HG02852 (cell line): Measurements from ENCODE around the gene SLC7A7.
A peak's percentile ranks its signal among the peaks of the same experiment; 100 is the strongest.
"Not testable (repeated sequence)": the region's sequence is repeated elsewhere in the genome, so short reads cannot be mapped to it uniquely, and the experiment has no call there.

Source experiments
- ATAC-seq: cut with Tn5 transposase; IDR thresholded peaks from one replicate; pipeline ENCODE4 v1.9.1; 2021; ENCODE audit warnings: mild to moderate bottlenecking, moderate library complexity; ENCODE audit not compliant: unreplicated experiment

SLC7A7 gene

GRCh38 chr14:22794551-22794951 is 20.7 kb downstream of the SLC7A7 start:
- ATAC-seq = peak; percentile 53

GRCh38 chr14:22793976-22794375 is 21.3 kb downstream of the SLC7A7 start:
- ATAC-seq = no peak

GRCh38 chr14:22793550-22793949 is 21.7 kb downstream of the SLC7A7 start:
- not testable (repeated sequence) for ATAC-seq

- no peak for ATAC-seq
Measured at GRCh38 chr14:22792158-22792557, 23.1 kb downstream of the SLC7A7 start.

- no peak for ATAC-seq
Measured at GRCh38 chr14:22791301-22791700, 23.9 kb downstream of the SLC7A7 start.

- no peak for ATAC-seq
Measured at GRCh38 chr14:22786685-22787084, 28.6 kb downstream of the SLC7A7 start.

- no peak for ATAC-seq
Measured at GRCh38 chr14:22781301-22781991, 33.8 kb downstream of the SLC7A7 start.

- no peak for ATAC-seq
Measured at GRCh38 chr14:22780941-22781300, 34.3 kb downstream of the SLC7A7 start.

- no peak for ATAC-seq
Measured at GRCh38 chr14:22780105-22780679, 35.0 kb downstream of the SLC7A7 start.

- ATAC-seq = no peak
Measured at GRCh38 chr14:22778084-22778483, 37.2 kb downstream of the SLC7A7 start.

- ATAC-seq = not testable (repeated sequence)
Measured at GRCh38 chr14:22776849-22777248, 38.4 kb downstream of the SLC7A7 start.

GRCh38 chr14:22776215-22776614 is 39.0 kb downstream of the SLC7A7 start:
- no peak for ATAC-seq

GRCh38 chr14:22774011-22774706 is 41.1 kb downstream of the SLC7A7 start:
- no peak for ATAC-seq

GRCh38 chr14:22773162-22774010 is 41.8 kb downstream of the SLC7A7 start:
- ATAC-seq = no peak

- no peak for ATAC-seq
Measured at GRCh38 chr14:22772725-22773124, 42.5 kb downstream of the SLC7A7 start.

GRCh38 chr14:22770481-22771187 is 44.6 kb downstream of the SLC7A7 start:
- ATAC-seq = no peak

- no peak for ATAC-seq
Measured at GRCh38 chr14:22769369-22769768, 45.9 kb downstream of the SLC7A7 start.

GRCh38 chr14:22768947-22769346 is 46.3 kb downstream of the SLC7A7 start:
- no peak for ATAC-seq

GRCh38 chr14:22767323-22767589 is 48.0 kb downstream of the SLC7A7 start:
- peak; percentile 42 for ATAC-seq

GRCh38 chr14:22766457-22767322 is 48.5 kb downstream of the SLC7A7 start, which contains the start of gene OXA1L:
Gene OXA1L, plus strand, starts transcription at chr14:22766688. Its CDS starts 14 bp downstream, at chr14:22766702.
- peak; percentile 82 for ATAC-seq
